GOT3 (cell line): ENCODE data around the gene KAZN.

Experiments
- DNase-seq: peaks from one replicate; lab custom pipeline; 2025; ENCODE audit warnings: mixed read lengths; lab: John Stamatoyannopoulos, UW

KAZN gene

GRCh38 chr1:14715266-14715665 is 116.8 kb downstream of the KAZN start:
- DNase-seq: no peak

- DNase-seq: no peak
Measured at GRCh38 chr1:14715802-14716201, 117.3 kb downstream of the KAZN start.

- DNase-seq: no peak
Measured at GRCh38 chr1:14716474-14716873, 118.0 kb downstream of the KAZN start.

- DNase-seq: no peak
Measured at GRCh38 chr1:14718476-14718875, 120.0 kb downstream of the KAZN start.

GRCh38 chr1:14723401-14723800 is 124.9 kb downstream of the KAZN start:
- no peak for DNase-seq

GRCh38 chr1:14724246-14724645 is 125.8 kb downstream of the KAZN start:
- no peak for DNase-seq

GRCh38 chr1:14724678-14725077 is 126.2 kb downstream of the KAZN start:
- DNase-seq: no peak

- DNase-seq: no peak
Measured at GRCh38 chr1:14725238-14725637, 126.8 kb downstream of the KAZN start.

- no peak for DNase-seq
Measured at GRCh38 chr1:14725695-14726094, 127.2 kb downstream of the KAZN start.

GRCh38 chr1:14726606-14727005 is 128.1 kb downstream of the KAZN start:
- no peak for DNase-seq

- no peak for DNase-seq
Measured at GRCh38 chr1:14728516-14728915, 130.0 kb downstream of the KAZN start.

GRCh38 chr1:14732728-14733047 is 134.2 kb downstream of the KAZN start:
- DNase-seq: no peak

GRCh38 chr1:14733048-14733778 is 134.7 kb downstream of the KAZN start:
- no peak for DNase-seq

- DNase-seq: no peak
Measured at GRCh38 chr1:14733779-14734140, 135.3 kb downstream of the KAZN start.

- DNase-seq: no peak
Measured at GRCh38 chr1:14735841-14736240, 137.4 kb downstream of the KAZN start.

- DNase-seq: no peak
Measured at GRCh38 chr1:14737561-14738094, 139.1 kb downstream of the KAZN start.

GRCh38 chr1:14738235-14738634 is 139.8 kb downstream of the KAZN start:
- DNase-seq: no peak

GRCh38 chr1:14738647-14739046 is 140.2 kb downstream of the KAZN start:
- DNase-seq: no peak

- no peak for DNase-seq
Measured at GRCh38 chr1:14739082-14739832, 140.8 kb downstream of the KAZN start.

- no peak for DNase-seq
Measured at GRCh38 chr1:14740016-14740415, 141.5 kb downstream of the KAZN start.

GRCh38 chr1:14741082-14741481 is 142.6 kb downstream of the KAZN start:
- DNase-seq: no peak

GRCh38 chr1:14741532-14741931 is 143.0 kb downstream of the KAZN start:
- DNase-seq: no peak

GRCh38 chr1:14742181-14742980 is 143.9 kb downstream of the KAZN start:
- DNase-seq: no peak
